Uterus (tissue), 4 donors: ENCODE measurements around the gene ITGB8. TPM values are rescaled to one million over a fixed set of nuclear protein-coding genes. Genes with fewer than 3 reads are reported as not detected.
"Not testable (repeated sequence)": the region's sequence is repeated elsewhere in the genome, so short reads cannot be mapped to it uniquely, and the experiment has no call there.

Experiments used
- DNase-seq, 2 donors: peaks; one replicate each; pipeline ENCODE4 v3.0.0-alpha.2; 2019 to 2020
- H3K27ac ChIP-seq, 2 donors: fragments of 200-600 bp; sonication (generic); 1 replicate in 1 of 2; 2 replicates in 1 of 2; pipeline ENCODE4 v1.5.1; 2016 to 2018
- H3K27me3 ChIP-seq, 2 donors: fragments of 200-600 bp; sonication (generic); one replicate each; pipeline ENCODE4 v1.5.1; 2018 to 2019; ENCODE audit warnings: control low read depth in 1 of 2
- H3K36me3 ChIP-seq, 2 donors: fragments of 200-600 bp; sonication (generic); one replicate each; pipeline ENCODE4 v1.5.1; 2019; ENCODE audit warnings: control low read depth in 1 of 2
- H3K4me1 ChIP-seq, 2 donors: fragments of 200-600 bp; sonication (generic); one replicate each; pipeline ENCODE4 v1.5.1; 2018 to 2019; ENCODE audit warnings: control low read depth in 1 of 2
- H3K4me3 ChIP-seq, 2 donors: fragments of 200-600 bp; sonication (generic); 1 replicate in 1 of 2; 2 replicates in 1 of 2; pipeline ENCODE4 v1.5.1; 2018 to 2019; ENCODE audit warnings: mild to moderate bottlenecking in 1 of 2
- H3K9me3 ChIP-seq, 2 donors: fragments of 200-600 bp; sonication (generic); one replicate each; pipeline ENCODE4 v1.5.1; 2019; ENCODE audit warnings: control low read depth in 1 of 2
- POLR2A ChIP-seq, 2 donors: fragments of 450-650 bp; IDR thresholded peaks; one replicate each; pipeline ENCODE4 v1.6.1; 2016; ENCODE audit warnings: antibody characterized with exemption in 2 of 2, mild to moderate bottlenecking in 1 of 2, moderate library complexity in 1 of 2
- intact Hi-C: fragments of 100-400 bp; cut with DNase I; formaldehyde crosslinking; loops from one replicate; pipeline ENCODE4 v1.15.1; 2023; ENCODE audit warnings: low total_unique reads
- total RNA-seq, 4 donors: library from RNA; depleted of rRNA in 3 of 4; stranded (reverse); fragments of >200 nt in 3 of 4; gene quantifications; one replicate each; pipeline versions ENCODE4 v1.1.0 to v1.2.4, GENCODE V29; 2014 to 2023
- TF ChIP-seq, protein P1 (sequence below), 4 experiments: fragments of 200-600 bp in 2 of 4; fragments of 450-650 bp in 2 of 4; sonication (generic) in 2 of 4; IDR thresholded peaks; one replicate each; pipeline ENCODE4 v1.5.1; 2016 to 2019; ENCODE audit warnings: antibody characterized with exemption in 4 of 4, mild to moderate bottlenecking in 2 of 4, moderate library complexity in 1 of 4
- donor health status: DM: yes; HTN: yes; CAD: no.

Gene ITGB8
- total RNA-seq, 4 donors from 2014 or later: 9.1 to 74.8 (median 27.6) TPM

DNA sequence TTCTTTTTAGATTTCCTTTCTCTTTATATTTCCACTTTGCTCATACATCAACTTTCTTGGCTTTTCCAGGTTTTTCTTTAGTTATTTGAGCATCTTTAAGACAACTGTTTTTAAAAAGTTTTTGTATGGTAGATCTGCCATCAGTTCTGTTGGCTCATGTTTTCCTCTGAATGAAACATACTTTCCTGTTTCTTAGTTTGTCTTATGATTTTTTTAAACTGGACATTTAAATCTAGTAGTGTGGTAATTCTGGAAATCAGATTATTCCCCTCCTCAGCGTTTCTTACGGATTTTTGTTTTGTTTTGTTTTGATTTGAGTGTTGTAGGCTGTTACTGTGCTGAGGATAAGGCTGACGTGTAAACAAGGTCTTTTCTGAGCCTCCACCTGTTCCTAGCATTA is 33.8 kb upstream of the ITGB8 start:
- intact Hi-C loops: no loop called here
- H3K27me3 ChIP-seq: no peaks in the 10 kb centered on the region
- H3K27ac ChIP-seq: no peak overlapping the region
- no peaks in the 10 kb centered on the region for H3K36me3 ChIP-seq
- no peak for DNase-seq
- H3K4me1 ChIP-seq: no peaks in the 10 kb centered on the region
- TF ChIP-seq POLR2A (IDR thresholded peaks at IDR 0.05): no peak
- TF ChIP-seq, protein P1, sequence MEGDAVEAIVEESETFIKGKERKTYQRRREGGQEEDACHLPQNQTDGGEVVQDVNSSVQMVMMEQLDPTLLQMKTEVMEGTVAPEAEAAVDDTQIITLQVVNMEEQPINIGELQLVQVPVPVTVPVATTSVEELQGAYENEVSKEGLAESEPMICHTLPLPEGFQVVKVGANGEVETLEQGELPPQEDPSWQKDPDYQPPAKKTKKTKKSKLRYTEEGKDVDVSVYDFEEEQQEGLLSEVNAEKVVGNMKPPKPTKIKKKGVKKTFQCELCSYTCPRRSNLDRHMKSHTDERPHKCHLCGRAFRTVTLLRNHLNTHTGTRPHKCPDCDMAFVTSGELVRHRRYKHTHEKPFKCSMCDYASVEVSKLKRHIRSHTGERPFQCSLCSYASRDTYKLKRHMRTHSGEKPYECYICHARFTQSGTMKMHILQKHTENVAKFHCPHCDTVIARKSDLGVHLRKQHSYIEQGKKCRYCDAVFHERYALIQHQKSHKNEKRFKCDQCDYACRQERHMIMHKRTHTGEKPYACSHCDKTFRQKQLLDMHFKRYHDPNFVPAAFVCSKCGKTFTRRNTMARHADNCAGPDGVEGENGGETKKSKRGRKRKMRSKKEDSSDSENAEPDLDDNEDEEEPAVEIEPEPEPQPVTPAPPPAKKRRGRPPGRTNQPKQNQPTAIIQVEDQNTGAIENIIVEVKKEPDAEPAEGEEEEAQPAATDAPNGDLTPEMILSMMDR (IDR thresholded peaks at IDR 0.05): no peak
- no peaks in the 10 kb centered on the region for H3K9me3 ChIP-seq
- H3K4me3 ChIP-seq: no peak overlapping the region

DNA sequence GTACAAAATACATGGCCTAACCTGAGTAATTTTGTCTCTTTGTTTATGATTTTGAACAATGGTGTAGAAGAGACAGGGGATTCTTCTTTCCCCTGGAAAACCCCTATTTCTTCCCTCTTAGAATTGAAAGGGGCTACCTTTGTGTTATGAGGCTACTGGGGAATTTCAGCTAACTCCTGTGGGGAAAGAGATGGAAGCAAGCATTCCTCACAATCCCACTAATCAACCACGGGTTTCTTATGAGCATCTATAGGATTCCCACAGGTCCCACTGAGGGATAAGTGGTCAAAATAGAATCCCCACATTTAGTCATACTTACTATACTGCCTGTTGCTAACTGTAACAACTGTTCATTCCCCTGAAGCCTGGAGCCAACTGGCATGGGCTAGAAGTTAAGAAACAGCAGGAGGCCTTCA is 32.2 kb upstream of the ITGB8 start:
- Histone ChIP-seq H3K4me1 (no peaks in the 10 kb centered on the region), H3K36me3 (no peaks in the 10 kb centered on the region), H3K4me3 (no peak overlapping the region), H3K9me3 (no peaks in the 10 kb centered on the region), H3K27ac (no peak overlapping the region), H3K27me3 (no peaks in the 10 kb centered on the region)
- TF ChIP-seq, protein P1 (IDR thresholded peaks at IDR 0.05): no peak
- no peak for TF ChIP-seq POLR2A (IDR thresholded peaks at IDR 0.05)
- intact Hi-C loops: no loop called here
- DNase-seq: no peak

DNA sequence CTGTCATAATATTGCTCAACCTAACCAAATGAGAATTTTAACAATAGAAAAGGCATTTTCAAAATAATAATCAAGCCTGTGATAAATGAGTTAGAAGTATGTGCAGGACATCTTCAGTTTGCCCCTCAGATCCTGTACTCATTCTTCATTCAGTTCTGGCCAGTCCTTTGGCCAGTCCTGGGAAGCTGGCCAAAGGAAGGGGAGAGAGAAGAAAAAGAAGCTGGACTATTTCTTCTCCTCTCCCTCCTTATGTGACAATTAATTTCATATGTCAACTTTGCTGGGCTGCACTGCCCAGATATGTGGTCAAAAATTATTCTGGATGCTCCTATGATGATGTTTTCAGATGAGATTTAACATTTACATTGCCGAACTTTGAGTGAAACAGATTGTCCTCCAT is 31.6 kb upstream of the ITGB8 start:
- H3K27me3 ChIP-seq: no peaks in the 10 kb centered on the region
- no peak overlapping the region for H3K4me3 ChIP-seq
- peak overlapping the region in 1 of 2 donors; percentile 60 for H3K27ac ChIP-seq
- H3K4me1 ChIP-seq: no peaks in the 10 kb centered on the region
- H3K36me3 ChIP-seq: no peaks in the 10 kb centered on the region
- no peak for DNase-seq
- H3K9me3 ChIP-seq: no peaks in the 10 kb centered on the region
- intact Hi-C loops: no loop called here
- TF ChIP-seq, protein P1 (IDR thresholded peaks at IDR 0.05): no peak
- TF ChIP-seq POLR2A (IDR thresholded peaks at IDR 0.05): no peak

DNA sequence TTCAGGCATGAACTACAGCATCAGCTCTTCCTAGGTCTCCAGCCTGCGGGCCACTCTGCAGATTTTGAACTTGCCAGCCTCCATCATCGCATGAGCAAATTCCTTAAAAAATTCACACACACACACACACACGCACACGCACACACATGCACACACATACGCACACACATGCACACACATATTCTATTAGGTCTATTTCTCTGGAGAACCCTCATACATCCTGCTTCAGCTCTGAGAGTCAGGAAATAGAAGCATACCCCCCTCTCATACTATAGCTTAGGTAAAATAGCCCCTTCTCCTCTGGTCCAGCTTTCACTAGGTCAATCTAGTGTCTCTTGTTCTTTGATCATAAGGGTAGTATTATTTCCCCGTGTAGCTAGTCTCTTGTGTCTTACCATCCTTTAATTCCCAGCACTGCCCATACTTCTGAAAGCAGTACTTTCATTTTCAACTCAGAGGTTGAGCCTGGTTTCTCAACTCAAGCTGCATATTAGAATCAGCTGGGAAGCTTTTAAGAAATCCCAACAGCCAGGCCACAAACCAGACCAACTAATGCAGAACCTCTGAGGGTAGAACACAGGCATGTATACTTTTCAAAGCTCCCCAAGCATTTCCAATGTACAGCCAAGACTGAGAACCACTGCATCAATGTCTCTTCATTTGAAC is 30.9 kb upstream of the ITGB8 start:
- H3K9me3 ChIP-seq: no peaks in the 10 kb centered on the region
- H3K27ac ChIP-seq: peak overlapping the region; percentile 35 to 60
- DNase-seq: no peak
- H3K36me3 ChIP-seq: no peaks in the 10 kb centered on the region
- TF ChIP-seq, protein P1 (IDR thresholded peaks at IDR 0.05): no peak
- no peak for TF ChIP-seq POLR2A (IDR thresholded peaks at IDR 0.05)
- no peaks in the 10 kb centered on the region for H3K4me1 ChIP-seq
- H3K4me3 ChIP-seq: no peak overlapping the region
- intact Hi-C loops: no loop called here
- no peaks in the 10 kb centered on the region for H3K27me3 ChIP-seq

DNA sequence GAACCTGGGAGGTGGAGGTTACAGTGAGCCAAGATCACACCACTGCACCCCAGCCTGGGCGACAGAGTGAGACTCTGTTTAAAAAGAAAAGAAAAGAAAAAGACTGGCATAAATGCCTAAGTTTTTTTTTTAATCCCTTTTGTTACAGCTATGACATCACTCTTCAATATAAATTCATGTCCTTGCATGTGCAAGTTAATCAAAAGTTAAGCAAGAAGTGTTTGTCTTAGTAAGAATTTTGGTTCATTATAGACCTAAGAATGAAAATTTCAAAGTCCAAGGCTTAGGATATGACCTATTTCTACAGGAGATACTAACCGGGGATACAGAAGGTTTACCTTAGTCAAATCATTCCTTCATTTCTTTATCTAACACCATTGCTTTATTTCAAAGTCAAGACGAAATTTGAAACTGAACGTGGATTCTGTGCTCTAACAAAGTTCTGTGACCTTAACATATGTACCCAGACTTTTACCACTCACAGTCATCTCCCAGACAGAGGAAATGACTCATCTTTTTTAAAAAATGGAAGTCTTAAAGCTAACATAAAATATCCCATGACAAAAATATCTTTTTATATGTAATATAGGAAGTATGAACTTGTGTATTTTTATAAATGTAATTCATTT is 29.3 kb upstream of the ITGB8 start:
- no peak for TF ChIP-seq POLR2A (IDR thresholded peaks at IDR 0.05)
- TF ChIP-seq, protein P1 (IDR thresholded peaks at IDR 0.05): no peak
- intact Hi-C loops: no loop called here
- DNase-seq: no peak
- Histone ChIP-seq H3K9me3 (no peaks in the 10 kb centered on the region), H3K4me1 (no peaks in the 10 kb centered on the region), H3K36me3 (no peaks in the 10 kb centered on the region), H3K4me3 (no peak overlapping the region), H3K27ac (no peak overlapping the region), H3K27me3 (no peaks in the 10 kb centered on the region)

DNA sequence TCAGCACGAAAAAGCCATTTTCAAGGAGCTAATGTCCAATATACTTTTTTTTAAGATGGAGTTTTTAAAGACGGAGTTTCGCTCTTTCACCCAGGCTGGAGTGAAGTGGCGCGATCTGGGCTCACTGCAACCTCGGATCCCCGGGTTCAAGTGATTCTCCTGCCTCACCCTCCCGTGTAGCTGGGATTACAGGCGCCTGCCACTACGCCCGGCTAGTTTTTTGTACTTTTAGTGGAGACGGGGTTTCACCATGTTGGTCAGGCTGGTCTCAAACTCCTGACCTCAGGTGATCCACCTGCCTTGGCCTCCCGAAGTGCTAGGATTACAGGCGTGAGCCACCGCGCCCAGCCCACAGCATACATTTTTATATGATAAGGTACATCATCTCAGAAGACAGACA is 28.4 kb upstream of the ITGB8 start:
- DNase-seq, H3K27me3 ChIP-seq, H3K4me3 ChIP-seq, H3K4me1 ChIP-seq, H3K27ac ChIP-seq, H3K9me3 ChIP-seq, H3K36me3 ChIP-seq, intact Hi-C loops: not testable (repeated sequence)
